Caco-2 (cell line): Measurements from ENCODE around the gene EIF4EBP3. TPM values are rescaled to one million over a fixed set of nuclear protein-coding genes. Genes with fewer than 3 reads are reported as not detected.

Source experiments
- BruUV-seq: library from RNA; stranded (reverse); fragments of 400-500 nt; replicated peaks from 2 replicates; lab custom pipeline; 2021; lab: Mats Ljungman, UMichigan
- CTCF ChIA-PET: fragments of 300-600 bp; sonication (Branson Sonifier 250); formaldehyde crosslinking; loops from one replicate; lab custom pipeline; 2022; ENCODE audit warnings: antibody characterized with exemption; lab: Charles Lee
- POLR2A ChIA-PET: fragments of 300-600 bp; sonication (Branson Sonifier 250); formaldehyde crosslinking; loops from one replicate; lab custom pipeline; 2022; ENCODE audit warnings: antibody characterized with exemption; lab: Charles Lee
- DNase-seq, 2 experiments: peaks; one replicate each; pipeline versions ENCODE4 v3.0.0 to v3.0.0-alpha.2; 2020 to 2022
- H3K27me3 ChIP-seq: replicated peaks from 2 replicates; pipeline ENCODE4 v1.6.0; 2011; ENCODE audit warnings: low read length; ENCODE audit not compliant: control insufficient read depth, insufficient read depth
- H3K36me3 ChIP-seq: 2 replicates; pipeline ENCODE4 v1.5.1; 2011; ENCODE audit warnings: low read length; ENCODE audit not compliant: control insufficient read depth, insufficient read depth
- H3K4me1 ChIP-seq: fragments of 250-450 bp; sonication (Bioruptor Pico); 2 replicates; pipeline ENCODE4 v1.5.1; 2020; ENCODE audit warnings: mild to moderate bottlenecking
- H3K4me3 ChIP-seq: 2 replicates; pipeline ENCODE4 v1.5.1; 2011; ENCODE audit warnings: low read depth, mild to moderate bottlenecking, control low read depth, low read length
- H3K9me3 ChIP-seq: fragments of 250-450 bp; sonication (Bioruptor Pico); 2 replicates; pipeline ENCODE4 v1.5.1; 2020; ENCODE audit warnings: mild to moderate bottlenecking, moderate library complexity
- H3K27ac Mint-ChIP-seq: one replicate; pipeline ENCODE4 v1.8.0; 2022; ENCODE audit warnings: mixed read lengths; ENCODE audit not compliant: unreplicated experiment
- H3K27me3 Mint-ChIP-seq: one replicate; pipeline ENCODE4 v1.8.0; 2022; ENCODE audit warnings: mixed read lengths; ENCODE audit not compliant: insufficient read depth, unreplicated experiment
- H3K36me3 Mint-ChIP-seq: one replicate; pipeline ENCODE4 v1.8.0; 2022; ENCODE audit warnings: mild to moderate bottlenecking, mixed read lengths; ENCODE audit not compliant: insufficient read depth, unreplicated experiment
- H3K4me1 Mint-ChIP-seq: one replicate; pipeline ENCODE4 v1.8.0; 2022; ENCODE audit warnings: low read depth, mixed read lengths; ENCODE audit not compliant: unreplicated experiment
- H3K4me3 Mint-ChIP-seq: one replicate; pipeline ENCODE4 v1.8.0; 2022; ENCODE audit warnings: mild to moderate bottlenecking, moderate library complexity, mixed read lengths; ENCODE audit not compliant: unreplicated experiment
- H3K9me3 Mint-ChIP-seq: one replicate; pipeline ENCODE4 v1.8.0; 2022; ENCODE audit warnings: mixed read lengths; ENCODE audit not compliant: unreplicated experiment
- CTCF ChIP-seq, 2 experiments: fragments of 200-600 bp in 1 of 2; IDR thresholded peaks; 1 replicate in 1 of 2; 2 replicates in 1 of 2; pipeline versions ENCODE4 v1.5.1 to v1.8.0; 2011 to 2022; ENCODE audit warnings: antibody characterized with exemption in 1 of 2, control low read depth in 1 of 2, inconsistent platforms in 1 of 2, low read depth in 1 of 2, low read length in 1 of 2, mild to moderate bottlenecking in 1 of 2, moderate library complexity in 1 of 2; ENCODE audit not compliant: insufficient read depth in 1 of 2, severe bottlenecking in 1 of 2, unreplicated experiment in 1 of 2
- intact Hi-C: fragments of 100-400 bp; cut with micrococcal nuclease; formaldehyde crosslinking; loops from one replicate; pipeline ENCODE4 v1.10.0; 2022; ENCODE audit not compliant: unreplicated experiment
- total RNA-seq: library from RNA; stranded (reverse); gene quantifications from 2 replicates; pipeline ENCODE4 v1.2.3, GENCODE V29; 2022

EIF4EBP3 gene
- total RNA-seq, 1 experiment from 2014 or later: 7.6 TPM

GRCh38 chr5:140524003-140524402 lies 23.5 kb upstream of the EIF4EBP3 start:
- H3K36me3 ChIP-seq: peaks cover 4% of the 10 kb centered on the region; the same call in 1 of the 2 replicates

GRCh38 chr5:140540227-140540626 lies 7.2 kb upstream of the EIF4EBP3 start:
- H3K4me3 Mint-ChIP-seq: no peak overlapping the region
- DNase-seq: no peak
- no peaks in the 10 kb centered on the region for H3K4me1 ChIP-seq
- CTCF ChIA-PET: no interaction called here
- H3K27ac Mint-ChIP-seq: no peak overlapping the region
- no peaks in the 10 kb centered on the region for H3K9me3 ChIP-seq
- H3K4me1 Mint-ChIP-seq: peaks cover 7% of the 10 kb centered on the region
- H3K9me3 Mint-ChIP-seq: no peaks in the 10 kb centered on the region
- no TSS peak for BruUV-seq
- no peaks in the 10 kb centered on the region; the same call in 1 of the 2 replicates for H3K36me3 ChIP-seq
- POLR2A ChIA-PET: no interaction called here
- intact Hi-C loops: no loop called here
- no peaks in the 10 kb centered on the region for H3K27me3 Mint-ChIP-seq
- no peaks in the 10 kb centered on the region for H3K27me3 ChIP-seq
- H3K4me3 ChIP-seq: no peak overlapping the region
- peaks cover 85% of the 10 kb centered on the region for H3K36me3 Mint-ChIP-seq
- TF ChIP-seq CTCF (IDR thresholded peaks at IDR 0.05; ENCODE audit: insufficient read depth in 1 of 2, low read depth in 1 of 2, low read length in 1 of 2, severe bottlenecking in 1 of 2, unreplicated experiment in 1 of 2): no peak

More at GRCh38 chr5:140524003-140524402, 23.5 kb upstream of the EIF4EBP3 start:
- H3K27me3 ChIP-seq: no peaks in the 10 kb centered on the region
- POLR2A ChIA-PET: no interaction called here
- no peaks in the 10 kb centered on the region for H3K4me1 ChIP-seq
- CTCF ChIA-PET: no interaction called here
- H3K9me3 Mint-ChIP-seq: no peaks in the 10 kb centered on the region
- no peaks in the 10 kb centered on the region for H3K9me3 ChIP-seq
- intact Hi-C loops: no loop called here
- no TSS peak for BruUV-seq
- no peak overlapping the region for H3K27ac Mint-ChIP-seq
- no peaks in the 10 kb centered on the region for H3K27me3 Mint-ChIP-seq
- no peak overlapping the region for H3K4me3 ChIP-seq
- H3K36me3 Mint-ChIP-seq: peaks cover 43% of the 10 kb centered on the region
- H3K4me1 Mint-ChIP-seq: no peaks in the 10 kb centered on the region
- no peak for TF ChIP-seq CTCF (IDR thresholded peaks at IDR 0.05; ENCODE audit: insufficient read depth in 1 of 2, low read depth in 1 of 2, low read length in 1 of 2, severe bottlenecking in 1 of 2, unreplicated experiment in 1 of 2)
- no peak overlapping the region for H3K4me3 Mint-ChIP-seq
- no peak for DNase-seq

GRCh38 chr5:140542972-140543371 lies 4.5 kb upstream of the EIF4EBP3 start:
- Histone ChIP-seq H3K27me3 (no peaks in the 10 kb centered on the region), H3K9me3 (no peaks in the 10 kb centered on the region), H3K4me1 (peaks cover 13% of the 10 kb centered on the region), H3K4me3 (no peak overlapping the region), H3K36me3 (no peaks in the 10 kb centered on the region; the same call in 1 of the 2 replicates)
- no peak overlapping the region for H3K27ac Mint-ChIP-seq
- no peak overlapping the region for H3K4me3 Mint-ChIP-seq
- no peak for DNase-seq
- peaks cover 92% of the 10 kb centered on the region for H3K36me3 Mint-ChIP-seq
- BruUV-seq: no TSS peak
- no peaks in the 10 kb centered on the region for H3K9me3 Mint-ChIP-seq
- ChIA-PET POLR2A (interaction anchor here (0.6 to 1.0 kb wide), 3 partner anchors 15 to 255 kb away, joined by 3 read pairs; partner anchors contain the start of gene HBEGF), CTCF (interaction anchor here (0.7 kb wide), 1 partner anchor 299 kb away, joined by 3 read pairs; no protein-coding TSS in a partner anchor)
- intact Hi-C loops: no loop called here
- H3K27me3 Mint-ChIP-seq: no peaks in the 10 kb centered on the region
- peaks cover 19% of the 10 kb centered on the region for H3K4me1 Mint-ChIP-seq
- TF ChIP-seq CTCF (IDR thresholded peaks at IDR 0.05; ENCODE audit: insufficient read depth in 1 of 2, low read depth in 1 of 2, low read length in 1 of 2, severe bottlenecking in 1 of 2, unreplicated experiment in 1 of 2): no peak
